Measurements from ENCODE around the gene PGLYRP3.
"Not testable (repeated sequence)": the region's sequence is repeated elsewhere in the genome, so short reads cannot be mapped to it uniquely, and the experiment has no call there.

The PGLYRP3 gene

GRCh38 chr1:153342178-153342577 lies 29.4 kb upstream of the PGLYRP3 start:
- Mint-ChIP-seq H3K27me3 (peaks cover 49% of the 10 kb centered on the region), H3K4me1 (peaks cover 68% of the 10 kb centered on the region), H3K27ac (no peak overlapping the region), H3K9me3 (peaks cover 0 to 10% of the 10 kb centered on the region in 2 donors), H3K4me3 (no peak overlapping the region)
- ATAC-seq (no peak), DNase-seq (no peak)

GRCh38 chr1:153341431-153341934 lies 28.7 kb upstream of the PGLYRP3 start:
- H3K9me3 Mint-ChIP-seq = peaks cover 0 to 10% of the 10 kb centered on the region in 2 donors
- H3K4me1 Mint-ChIP-seq = peaks cover 64% of the 10 kb centered on the region
- no peak overlapping the region for H3K27ac Mint-ChIP-seq
- ATAC-seq (no peak), DNase-seq (no peak)
- peaks cover 42% of the 10 kb centered on the region for H3K27me3 Mint-ChIP-seq
- no peak overlapping the region for H3K4me3 Mint-ChIP-seq

- DNase-seq = no peak
- ATAC-seq = no peak
- no peak overlapping the region for H3K4me3 Mint-ChIP-seq
- peaks cover 0 to 10% of the 10 kb centered on the region in 2 donors for H3K9me3 Mint-ChIP-seq
- no peak overlapping the region for H3K27ac Mint-ChIP-seq
- H3K4me1 Mint-ChIP-seq = peaks cover 53% of the 10 kb centered on the region
- peaks cover 36% of the 10 kb centered on the region for H3K27me3 Mint-ChIP-seq
Measured at GRCh38 chr1:153340356-153340755, 27.6 kb upstream of the PGLYRP3 start.

GRCh38 chr1:153339802-153340201 lies 27.1 kb upstream of the PGLYRP3 start:
- Mint-ChIP-seq H3K4me1 (peaks cover 47% of the 10 kb centered on the region), H3K9me3 (peaks cover 0 to 10% of the 10 kb centered on the region in 2 donors)

GRCh38 chr1:153337980-153338853 lies 25.5 kb upstream of the PGLYRP3 start:
- peaks cover 0 to 10% of the 10 kb centered on the region in 2 donors for H3K9me3 Mint-ChIP-seq
- DNase-seq (no peak), ATAC-seq (no peak)
- peaks cover 31% of the 10 kb centered on the region for H3K4me1 Mint-ChIP-seq
- peaks cover 17% of the 10 kb centered on the region for H3K27me3 Mint-ChIP-seq
- H3K4me3 Mint-ChIP-seq = no peak overlapping the region
- no peak overlapping the region for H3K27ac Mint-ChIP-seq

More at GRCh38 chr1:153339802-153340201, 27.1 kb upstream of the PGLYRP3 start:
- no peak overlapping the region for H3K27ac Mint-ChIP-seq
- H3K4me3 Mint-ChIP-seq = no peak overlapping the region
- ATAC-seq (peak; percentile 84), DNase-seq (peak in 1 of 2 donors; percentile 31)
- H3K27me3 Mint-ChIP-seq = peaks cover 33% of the 10 kb centered on the region

- H3K27me3 Mint-ChIP-seq = peaks cover 1% of the 10 kb centered on the region
- peaks cover 24% of the 10 kb centered on the region for H3K4me1 Mint-ChIP-seq
- peaks cover 0 to 10% of the 10 kb centered on the region in 2 donors for H3K9me3 Mint-ChIP-seq
- no peak overlapping the region for H3K27ac Mint-ChIP-seq
- no peak for DNase-seq
- no peak for ATAC-seq
- no peak overlapping the region for H3K4me3 Mint-ChIP-seq
Measured at GRCh38 chr1:153336650-153337049, 23.9 kb upstream of the PGLYRP3 start.

- DNase-seq (no peak), ATAC-seq (no peak)
- H3K9me3 Mint-ChIP-seq = peaks cover 11 to 24% of the 10 kb centered on the region in 2 donors
- no peak overlapping the region for H3K27ac Mint-ChIP-seq
- H3K4me1 Mint-ChIP-seq = peaks cover under 1% of the 10 kb centered on the region
- no peak overlapping the region for H3K4me3 Mint-ChIP-seq
- H3K27me3 Mint-ChIP-seq = no peaks in the 10 kb centered on the region
Measured at GRCh38 chr1:153333902-153334301, 21.1 kb upstream of the PGLYRP3 start.

GRCh38 chr1:153324912-153325311 lies 12.2 kb upstream of the PGLYRP3 start:
- no peak overlapping the region for H3K4me3 Mint-ChIP-seq
- peaks cover 18 to 26% of the 10 kb centered on the region in 2 donors for H3K9me3 Mint-ChIP-seq
- DNase-seq = no peak
- ATAC-seq = no peak
- no peaks in the 10 kb centered on the region for H3K27me3 Mint-ChIP-seq
- no peaks in the 10 kb centered on the region for H3K4me1 Mint-ChIP-seq
- H3K27ac Mint-ChIP-seq = no peak overlapping the region

GRCh38 chr1:153322568-153322967 lies 9.8 kb upstream of the PGLYRP3 start:
- DNase-seq (no peak), ATAC-seq (no peak)
- Mint-ChIP-seq H3K9me3 (peaks cover 8 to 19% of the 10 kb centered on the region in 2 donors), H3K27ac (no peak overlapping the region), H3K27me3 (no peaks in the 10 kb centered on the region), H3K4me1 (no peaks in the 10 kb centered on the region), H3K4me3 (no peak overlapping the region)

GRCh38 chr1:153318145-153318544 lies 5.4 kb upstream of the PGLYRP3 start:
- H3K27ac Mint-ChIP-seq, H3K4me3 Mint-ChIP-seq, H3K4me1 Mint-ChIP-seq, ATAC-seq, DNase-seq: not testable (repeated sequence)
- peaks cover 17% of the 10 kb centered on the region for H3K27me3 Mint-ChIP-seq
- H3K9me3 Mint-ChIP-seq = peaks cover 9 to 17% of the 10 kb centered on the region in 2 donors

GRCh38 chr1:153316013-153316412 lies 3.3 kb upstream of the PGLYRP3 start:
- H3K9me3 Mint-ChIP-seq, H3K4me1 Mint-ChIP-seq, DNase-seq, H3K4me3 Mint-ChIP-seq, H3K27ac Mint-ChIP-seq, ATAC-seq: not testable (repeated sequence)
- peaks cover 24% of the 10 kb centered on the region for H3K27me3 Mint-ChIP-seq

GRCh38 chr1:153314388-153314787 lies 1.6 kb upstream of the PGLYRP3 start:
- H3K27me3 Mint-ChIP-seq = peaks cover 24% of the 10 kb centered on the region

GRCh38 chr1:153313288-153313687 lies 536 bp upstream of the PGLYRP3 start:
- no peak overlapping the region for H3K27ac Mint-ChIP-seq

More at GRCh38 chr1:153314388-153314787, 1.6 kb upstream of the PGLYRP3 start:
- H3K4me3 Mint-ChIP-seq, H3K9me3 Mint-ChIP-seq, DNase-seq, H3K27ac Mint-ChIP-seq, ATAC-seq, H3K4me1 Mint-ChIP-seq: not testable (repeated sequence)

GRCh38 chr1:153310526-153310925 lies 2.2 kb downstream of the PGLYRP3 start:
- Mint-ChIP-seq H3K27me3 (peaks cover 21% of the 10 kb centered on the region), H3K4me3 (no peak overlapping the region), H3K4me1 (no peaks in the 10 kb centered on the region), H3K27ac (no peak overlapping the region), H3K9me3 (peaks cover 0 to 5% of the 10 kb centered on the region in 2 donors)
- ATAC-seq (no peak), DNase-seq (no peak)

More at GRCh38 chr1:153313288-153313687, 536 bp upstream of the PGLYRP3 start:
- ATAC-seq (no peak), DNase-seq (no peak)
- no peaks in the 10 kb centered on the region for H3K4me1 Mint-ChIP-seq
- no peak overlapping the region for H3K4me3 Mint-ChIP-seq
- peaks cover 0 to 9% of the 10 kb centered on the region in 2 donors for H3K9me3 Mint-ChIP-seq
- H3K27me3 Mint-ChIP-seq = peaks cover 27% of the 10 kb centered on the region

- Mint-ChIP-seq H3K9me3 (no peaks in the 10 kb centered on the region), H3K27me3 (peaks cover 21% of the 10 kb centered on the region), H3K4me1 (no peaks in the 10 kb centered on the region), H3K4me3 (no peak overlapping the region), H3K27ac (peak overlapping the region in 1 of 2 donors; percentile 44)
- no peak for ATAC-seq
- no peak for DNase-seq
Measured at GRCh38 chr1:153309441-153309840, 3.3 kb downstream of the PGLYRP3 start.

- no peaks in the 10 kb centered on the region for H3K9me3 Mint-ChIP-seq
- peaks cover 21% of the 10 kb centered on the region for H3K27me3 Mint-ChIP-seq
- no peak for ATAC-seq
- no peak overlapping the region for H3K4me3 Mint-ChIP-seq
- DNase-seq = no peak
- H3K27ac Mint-ChIP-seq = no peak overlapping the region
- no peaks in the 10 kb centered on the region for H3K4me1 Mint-ChIP-seq
Measured at GRCh38 chr1:153308540-153308939, 4.2 kb downstream of the PGLYRP3 start.

Data from stimulated activated naive CD8-positive, alpha-beta T cell treated with anti-CD3 and anti-CD28 coated beads, Interleukin-15, amount 100 ng/mL, for 72 hours (primary cell).